ENCODE results near the gene SLC52A3.

- TF ChIP-seq SIN3A (IDR thresholded peaks at IDR 0.05; ENCODE audit: borderline replicate concordance, insufficient read depth, low read length) (no peak), REST (IDR thresholded peaks at IDR 0.05; ENCODE audit: insufficient read depth in 1 of 2, low read depth in 2 of 2, low read length in 2 of 2) (no peak), POLR2AphosphoS5 (IDR thresholded peaks at IDR 0.05; ENCODE audit: low read depth, low read length) (no peak), TAF1 (IDR thresholded peaks at IDR 0.05; ENCODE audit: borderline replicate concordance, insufficient read depth, low read length) (no peak)
Observed at GRCh38 chr20:752291-752690, 16.0 kb downstream of the SLC52A3 start.
